Measurements from ENCODE around the gene LUC7L3. TPM values are rescaled to one million over a fixed set of nuclear protein-coding genes. Genes with fewer than 3 reads are reported as not detected.
"Not testable (repeated sequence)": the region's sequence is repeated elsewhere in the genome, so short reads cannot be mapped to it uniquely, and the experiment has no call there.

Gene LUC7L3
- total and polyA plus RNA-seq, 2 donors (not counting 1 experiment from before 2014, with no cell fraction given), result 42.9 to 311 TPM

GRCh38 chr17:50724622-50725021 is 5.2 kb downstream of the LUC7L3 start:
- H3K9ac ChIP-seq (ENCODE audit: low read length); H3K9me3 ChIP-seq (ENCODE audit: control extremely low read depth in 1 of 3, control insufficient read depth in 2 of 3, insufficient read depth in 1 of 3, low read length in 2 of 3); H3K4me3 ChIP-seq (ENCODE audit: control extremely low read depth in 1 of 5, extremely low read depth in 1 of 5, insufficient read depth in 1 of 5, low read depth in 2 of 5, low read length in 4 of 5); H3K27me3 ChIP-seq (replicated peaks in 1 of 4; ENCODE audit: control extremely low read depth in 1 of 4, control insufficient read depth in 3 of 4, insufficient read depth in 4 of 4, low read length in 3 of 4); H2AFZ ChIP-seq (ENCODE audit: insufficient read depth, low read depth, low read length, poor library complexity, severe bottlenecking); H3K27ac Mint-ChIP-seq; H3K27me3 Mint-ChIP-seq; ATAC-seq (ENCODE audit: low read depth); H3K9me3 Mint-ChIP-seq (ENCODE audit: insufficient read depth); DNase-seq; H3K27ac ChIP-seq (ENCODE audit: low read length in 2 of 2); H3K4me2 ChIP-seq (replicated peaks; ENCODE audit: low read depth, low read length, poor library complexity, severe bottlenecking); H3K4me3 Mint-ChIP-seq: not testable (repeated sequence)
- peaks cover 42 to 46% of the 10 kb centered on the region in 2 donors for H3K4me1 ChIP-seq (ENCODE audit: control insufficient read depth in 2 of 2, insufficient read depth in 2 of 2, low read length in 2 of 2)
- intact Hi-C loops (cut with micrococcal nuclease), result loop anchor here (5.0 kb wide), 1 partner anchor 38 kb away; no protein-coding TSS in a partner anchor
- peaks cover 100% of the 10 kb centered on the region for H3K79me2 ChIP-seq (ENCODE audit: control insufficient read depth, insufficient read depth, low read length)
- H3K36me3 ChIP-seq (replicated peaks in 1 of 2; ENCODE audit: control extremely low read depth in 1 of 2, control insufficient read depth in 1 of 2, extremely low read depth in 1 of 2, insufficient read depth in 2 of 2, low read length in 1 of 2), result peaks cover 1 to 18% of the 10 kb centered on the region in 2 experiments
- ChIA-PET CTCF (interaction anchor here (0.6 kb wide), 1 partner anchor 531 kb away, joined by 4 read pairs; no protein-coding TSS in a partner anchor), POLR2A (interaction anchor here (0.6 kb wide), 1 partner anchor 142 kb away, joined by 3 read pairs; the partner anchor contains the start of gene TOB1)
- peaks cover 76% of the 10 kb centered on the region for H4K20me1 ChIP-seq (ENCODE audit: control insufficient read depth, insufficient read depth, low read length, poor library complexity, severe bottlenecking)
- no CpG with 5 or more reads among the region's 6 CpGs for WGBS (ENCODE audit: insufficient coverage)
- peaks cover 63% of the 10 kb centered on the region for H3K4me1 Mint-ChIP-seq

DNA sequence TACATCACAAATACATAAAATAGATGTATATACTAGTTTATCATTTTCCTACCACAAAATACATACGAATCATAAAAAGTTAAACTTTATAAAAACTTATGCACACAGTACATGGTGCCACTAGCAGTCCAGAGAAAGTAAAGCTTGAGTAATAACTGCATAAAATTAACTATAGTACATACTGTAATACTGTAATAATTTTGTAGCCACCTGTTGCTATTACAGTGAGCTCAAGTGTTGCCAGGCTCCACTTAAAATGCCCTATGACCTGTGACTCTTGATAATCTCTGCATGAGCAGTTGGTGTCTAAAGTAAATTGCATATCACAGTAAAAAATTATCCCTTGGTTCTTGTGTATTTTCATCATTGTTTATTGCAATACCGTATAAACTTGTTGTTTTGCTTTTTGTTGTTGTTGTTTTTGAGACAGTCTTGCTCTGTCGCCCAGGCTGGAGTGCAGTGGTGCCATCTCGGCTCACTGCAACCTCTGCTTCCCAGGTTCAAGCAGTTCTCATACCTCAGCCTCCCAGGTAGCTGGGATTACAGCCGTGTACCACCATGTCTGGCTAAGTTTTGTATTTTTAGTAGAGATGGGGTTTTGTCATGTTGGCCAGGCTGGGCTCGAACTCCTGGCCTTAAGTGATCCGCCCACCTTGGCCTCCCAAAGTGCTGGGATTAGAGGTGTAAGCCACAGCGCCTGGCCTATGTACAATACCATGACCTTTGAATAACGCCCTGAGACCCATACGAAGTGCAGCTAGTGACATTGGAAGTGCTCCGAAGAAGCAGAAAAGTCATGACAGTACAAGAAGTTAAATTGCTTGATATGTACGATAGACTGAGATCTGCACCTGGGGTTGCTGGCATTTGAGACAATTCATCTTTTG is 6.6 kb downstream of the LUC7L3 start:
- intact Hi-C loops (cut with micrococcal nuclease), result no loop called here
- no peak overlapping the region for H3K27ac ChIP-seq (ENCODE audit: low read length in 2 of 2)
- H3K4me2 ChIP-seq (replicated peaks; ENCODE audit: low read depth, low read length, poor library complexity, severe bottlenecking), result peak overlapping the region; percentile 22
- peaks cover 36 to 43% of the 10 kb centered on the region in 2 donors for H3K4me1 ChIP-seq (ENCODE audit: control insufficient read depth in 2 of 2, insufficient read depth in 2 of 2, low read length in 2 of 2)
- no peak for ATAC-seq (ENCODE audit: low read depth)
- Mint-ChIP-seq H3K27ac (no peak overlapping the region), H3K9me3 (ENCODE audit: insufficient read depth) (no peaks in the 10 kb centered on the region), H3K4me1 (peaks cover 57% of the 10 kb centered on the region), H3K27me3 (no peaks in the 10 kb centered on the region), H3K4me3 (no peak overlapping the region)
- no peak for DNase-seq
- no peak for TF ChIP-seq EZH2 (IDR thresholded peaks at IDR 0.05; ENCODE audit: borderline replicate concordance, insufficient read depth, low read depth, low read length, poor library complexity, severe bottlenecking)
- TF ChIP-seq, protein P1, sequence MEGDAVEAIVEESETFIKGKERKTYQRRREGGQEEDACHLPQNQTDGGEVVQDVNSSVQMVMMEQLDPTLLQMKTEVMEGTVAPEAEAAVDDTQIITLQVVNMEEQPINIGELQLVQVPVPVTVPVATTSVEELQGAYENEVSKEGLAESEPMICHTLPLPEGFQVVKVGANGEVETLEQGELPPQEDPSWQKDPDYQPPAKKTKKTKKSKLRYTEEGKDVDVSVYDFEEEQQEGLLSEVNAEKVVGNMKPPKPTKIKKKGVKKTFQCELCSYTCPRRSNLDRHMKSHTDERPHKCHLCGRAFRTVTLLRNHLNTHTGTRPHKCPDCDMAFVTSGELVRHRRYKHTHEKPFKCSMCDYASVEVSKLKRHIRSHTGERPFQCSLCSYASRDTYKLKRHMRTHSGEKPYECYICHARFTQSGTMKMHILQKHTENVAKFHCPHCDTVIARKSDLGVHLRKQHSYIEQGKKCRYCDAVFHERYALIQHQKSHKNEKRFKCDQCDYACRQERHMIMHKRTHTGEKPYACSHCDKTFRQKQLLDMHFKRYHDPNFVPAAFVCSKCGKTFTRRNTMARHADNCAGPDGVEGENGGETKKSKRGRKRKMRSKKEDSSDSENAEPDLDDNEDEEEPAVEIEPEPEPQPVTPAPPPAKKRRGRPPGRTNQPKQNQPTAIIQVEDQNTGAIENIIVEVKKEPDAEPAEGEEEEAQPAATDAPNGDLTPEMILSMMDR (IDR thresholded peaks at IDR 0.05), result no peak
- H3K9ac ChIP-seq (ENCODE audit: low read length), result no peak overlapping the region
- H3K9me3 ChIP-seq (ENCODE audit: control extremely low read depth in 1 of 3, control insufficient read depth in 2 of 3, insufficient read depth in 1 of 3, low read length in 2 of 3), result no peaks in the 10 kb centered on the region
- H3K4me3 ChIP-seq (ENCODE audit: control extremely low read depth in 1 of 5, extremely low read depth in 1 of 5, insufficient read depth in 1 of 5, low read depth in 2 of 5, low read length in 4 of 5), result no peak overlapping the region
- ChIA-PET CTCF (no interaction called here), POLR2A (no interaction called here)
- 91% methylated on average over 4 of the region's 12 CpGs for WGBS (ENCODE audit: insufficient coverage)
- H3K36me3 ChIP-seq (replicated peaks in 1 of 2; ENCODE audit: control extremely low read depth in 1 of 2, control insufficient read depth in 1 of 2, extremely low read depth in 1 of 2, insufficient read depth in 2 of 2, low read length in 1 of 2), result peaks cover 1 to 18% of the 10 kb centered on the region in 2 experiments
- H4K20me1 ChIP-seq (ENCODE audit: control insufficient read depth, insufficient read depth, low read length, poor library complexity, severe bottlenecking), result peaks cover 88% of the 10 kb centered on the region
- H2AFZ ChIP-seq (ENCODE audit: insufficient read depth, low read depth, low read length, poor library complexity, severe bottlenecking), result no peak overlapping the region
- peaks cover 100% of the 10 kb centered on the region for H3K79me2 ChIP-seq (ENCODE audit: control insufficient read depth, insufficient read depth, low read length)
- H3K27me3 ChIP-seq (replicated peaks in 1 of 4; ENCODE audit: control extremely low read depth in 1 of 4, control insufficient read depth in 3 of 4, insufficient read depth in 4 of 4, low read length in 3 of 4), result no peaks in the 10 kb centered on the region

Measured in B cell (primary cell).